Measurements from ENCODE around the gene TGM2.

TGM2 gene

DNA sequence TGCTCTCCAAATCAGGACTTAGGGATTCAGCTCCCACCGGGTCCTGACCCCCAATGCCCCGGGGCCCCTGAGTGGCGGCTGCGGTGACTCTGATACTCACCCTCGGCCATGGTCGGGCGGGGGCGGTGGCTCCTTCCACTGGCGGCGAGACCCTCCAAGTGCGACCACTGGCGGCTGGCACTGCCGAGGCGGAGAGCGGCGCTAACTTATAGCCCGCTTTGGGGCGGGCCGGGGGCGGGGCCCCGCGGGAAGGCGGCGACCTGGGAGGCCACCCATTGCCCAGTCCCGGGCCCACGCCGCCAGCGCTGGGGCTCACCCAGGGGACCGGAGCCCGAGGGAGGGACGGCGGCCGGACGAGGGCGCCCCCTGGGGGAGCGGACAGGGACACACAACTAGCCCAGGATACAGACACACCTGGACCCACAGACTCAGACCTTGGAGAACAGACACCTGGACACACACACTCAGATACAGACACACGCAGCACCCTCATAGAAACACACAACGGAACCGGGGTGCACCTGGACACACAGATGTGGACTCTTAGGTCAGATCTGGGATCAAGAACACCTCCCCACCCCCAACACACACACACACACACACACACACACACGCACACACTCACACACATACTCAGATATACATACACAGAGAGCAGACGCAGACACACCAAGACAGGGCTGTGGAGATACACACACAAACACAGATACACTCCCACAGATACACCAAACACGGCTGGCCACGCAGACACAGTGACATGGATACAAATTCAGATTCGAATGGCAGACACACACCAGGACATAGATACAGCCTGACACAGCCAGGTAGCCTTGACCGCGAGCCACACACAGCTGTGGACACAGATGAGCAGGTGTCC, at the start of gene TGM2:
TGM2 (minus strand) TSS at position 182 of the 877 bp plus-strand sequence; CDS start at position 110, 72 bp downstream.
- DNase-seq (ENCODE audit: low read depth in 2 of 2), result no peak

DNA sequence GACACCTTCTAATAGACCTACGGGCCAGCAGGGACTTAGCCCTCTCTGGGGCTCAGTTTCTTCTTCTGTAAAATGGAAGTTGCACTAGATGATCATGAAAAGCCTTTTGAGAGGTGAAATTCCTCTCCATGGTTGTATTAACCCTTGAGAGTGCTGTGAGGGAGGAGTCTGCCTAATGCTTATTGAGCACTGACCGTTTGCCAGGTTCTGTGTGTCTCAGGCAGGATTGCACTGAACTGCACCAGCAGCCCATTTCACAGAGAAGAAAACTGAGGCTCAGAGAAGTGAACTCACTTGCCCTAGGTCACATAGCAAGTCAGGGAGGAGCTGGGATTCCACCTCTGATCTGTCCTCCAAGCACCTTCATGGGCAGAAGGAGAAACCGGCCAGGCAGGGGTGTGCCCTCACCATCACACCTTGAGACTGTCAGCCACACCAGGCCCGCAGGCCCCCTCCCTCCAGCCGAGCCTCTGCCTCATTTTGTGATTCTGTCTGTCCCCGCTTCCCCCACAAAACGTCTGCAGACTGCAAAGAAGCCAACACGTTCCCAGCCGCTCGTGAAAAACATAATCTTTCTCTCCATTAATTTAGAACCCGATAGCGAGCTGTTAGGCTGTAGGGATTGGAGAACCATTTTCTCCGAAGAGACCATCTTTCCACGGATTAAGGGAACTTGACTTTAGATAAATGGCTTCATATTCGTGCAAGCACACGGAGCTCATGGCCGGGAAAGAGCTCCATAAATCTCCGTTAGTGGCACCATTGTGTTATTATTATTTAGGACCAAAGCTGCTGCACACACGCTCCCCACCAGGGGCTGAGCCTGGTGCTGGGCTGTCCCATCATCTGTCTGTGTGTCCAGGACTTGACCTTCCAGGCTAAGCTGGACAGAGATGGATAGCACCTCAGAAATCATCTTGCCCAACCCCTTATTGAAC, 49.5 kb upstream of the TGM2 start:
- DNase-seq (ENCODE audit: low read depth in 2 of 2), result no peak

DNA sequence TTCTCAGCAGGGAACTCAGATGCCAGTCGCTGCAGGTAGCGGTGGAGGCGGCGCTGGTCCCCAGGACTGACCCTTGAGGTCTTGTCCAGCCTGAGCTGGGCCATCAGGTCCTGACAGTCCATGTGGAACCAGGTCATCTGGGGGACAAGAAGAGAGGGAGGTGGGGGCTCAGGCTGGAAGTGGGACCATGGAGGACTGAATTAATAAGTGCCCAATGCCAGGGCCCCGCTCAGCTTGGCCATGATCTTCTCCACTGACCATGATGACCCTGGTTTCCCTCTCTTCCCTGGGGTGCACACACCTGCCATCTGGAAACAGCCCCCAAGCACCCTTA, 48.5 kb upstream of the TGM2 start:
- DNase-seq (ENCODE audit: low read depth in 2 of 2), result no peak

DNA sequence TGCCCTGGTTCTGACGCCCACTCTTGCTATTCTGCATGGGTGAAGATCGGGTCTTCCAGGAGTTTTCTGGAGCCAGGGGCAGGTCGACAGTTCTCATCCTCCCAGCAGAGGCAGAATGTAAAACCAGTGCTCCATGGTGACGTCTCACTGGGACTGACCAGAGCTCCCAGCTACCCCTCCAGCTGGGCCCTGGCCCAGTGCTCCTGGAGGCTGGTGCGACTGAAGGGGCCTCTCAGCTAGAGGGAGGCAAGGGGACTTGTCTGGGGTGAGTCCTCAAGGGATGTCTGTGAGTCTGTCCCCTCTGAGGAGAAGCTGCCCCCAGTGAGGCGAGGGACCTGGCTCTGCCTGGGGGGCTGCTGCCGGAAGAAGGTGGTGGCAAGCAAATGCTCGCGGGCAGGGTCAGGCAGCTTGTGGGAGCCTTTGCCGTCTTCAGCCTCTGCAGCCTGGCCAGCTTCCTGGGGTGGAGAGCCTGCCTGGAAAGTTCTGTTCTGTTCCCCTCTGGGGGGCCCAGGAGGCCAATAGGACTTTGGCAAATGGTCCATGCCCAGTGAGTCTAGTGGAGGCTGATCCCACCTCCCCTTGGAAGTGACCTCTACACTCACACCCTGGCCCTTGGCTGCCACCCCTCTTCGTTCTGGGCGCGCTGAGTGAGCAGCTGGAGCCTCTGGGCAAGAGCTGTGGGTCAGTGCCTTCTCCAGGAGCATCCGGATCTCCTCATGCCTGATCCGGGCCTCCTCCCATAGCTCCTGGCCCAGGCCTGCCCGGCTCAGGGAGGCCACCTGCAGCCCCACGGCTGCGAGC, 47.9 kb upstream of the TGM2 start:
- DNase-seq (ENCODE audit: low read depth in 2 of 2), result no peak

DNA sequence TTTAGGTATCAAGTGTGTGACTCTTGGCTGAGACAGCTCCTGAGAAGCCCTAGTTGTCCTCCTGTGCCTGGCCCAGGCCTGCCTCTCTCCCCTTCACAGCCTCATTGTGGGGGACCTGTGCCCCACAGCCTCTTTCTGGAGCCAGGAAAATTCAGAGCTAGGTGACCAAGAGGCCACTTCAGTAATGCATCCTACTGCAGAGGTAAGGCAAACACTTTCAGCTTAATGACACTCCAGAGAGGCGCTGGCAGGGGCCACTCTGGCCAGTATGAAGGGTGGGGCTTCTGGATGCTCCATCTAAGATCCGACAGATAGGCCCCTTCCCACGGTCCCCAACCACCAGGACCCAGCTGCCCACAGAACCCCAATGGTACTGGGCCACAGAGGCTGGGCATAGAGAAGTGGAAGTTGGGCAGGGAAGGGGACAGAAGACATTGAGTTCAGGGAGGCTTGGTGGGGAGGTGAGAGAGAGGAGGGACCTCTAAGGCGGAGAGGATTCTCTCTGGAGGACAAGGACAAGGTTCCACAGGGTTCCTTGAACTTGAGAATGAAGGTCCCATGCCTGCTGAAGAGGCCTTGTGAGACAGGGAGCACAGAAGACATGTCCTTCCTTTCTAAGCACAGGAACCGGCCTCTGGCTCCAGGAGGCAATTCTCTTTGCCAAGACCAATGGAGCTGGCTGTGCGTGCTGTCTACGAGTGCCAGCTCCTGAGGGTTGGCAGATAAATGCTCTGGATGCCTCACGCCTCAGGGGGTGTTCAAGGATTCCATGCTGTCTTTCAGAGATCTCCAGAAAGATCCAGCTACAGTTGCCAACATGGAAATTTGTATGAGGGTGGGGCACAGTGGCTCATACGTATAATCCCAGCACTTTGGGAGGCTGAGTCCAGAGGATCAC, 46.4 kb upstream of the TGM2 start:
- DNase-seq (ENCODE audit: low read depth in 2 of 2), result no peak

DNA sequence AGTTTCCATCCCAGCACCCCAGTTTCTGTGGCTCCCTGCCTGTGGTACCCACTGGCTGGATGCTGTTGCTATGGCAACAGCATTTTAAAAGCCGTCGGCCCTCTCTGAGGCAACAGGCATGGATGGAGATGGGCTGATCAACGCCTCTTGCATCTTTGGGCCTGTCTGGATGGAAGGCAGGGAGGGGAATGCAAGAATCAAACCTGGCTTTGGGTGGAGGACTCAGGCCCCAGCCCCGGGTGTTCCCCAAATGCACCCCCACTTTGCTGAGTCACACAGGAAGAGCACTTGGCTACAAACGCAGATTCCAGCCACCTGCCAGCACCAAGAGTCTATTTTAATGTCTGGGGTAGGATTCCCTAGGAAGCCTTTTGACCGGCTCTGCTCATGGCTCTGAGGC, 45.7 kb upstream of the TGM2 start:
- no peak for DNase-seq (ENCODE audit: low read depth in 2 of 2)

DNA sequence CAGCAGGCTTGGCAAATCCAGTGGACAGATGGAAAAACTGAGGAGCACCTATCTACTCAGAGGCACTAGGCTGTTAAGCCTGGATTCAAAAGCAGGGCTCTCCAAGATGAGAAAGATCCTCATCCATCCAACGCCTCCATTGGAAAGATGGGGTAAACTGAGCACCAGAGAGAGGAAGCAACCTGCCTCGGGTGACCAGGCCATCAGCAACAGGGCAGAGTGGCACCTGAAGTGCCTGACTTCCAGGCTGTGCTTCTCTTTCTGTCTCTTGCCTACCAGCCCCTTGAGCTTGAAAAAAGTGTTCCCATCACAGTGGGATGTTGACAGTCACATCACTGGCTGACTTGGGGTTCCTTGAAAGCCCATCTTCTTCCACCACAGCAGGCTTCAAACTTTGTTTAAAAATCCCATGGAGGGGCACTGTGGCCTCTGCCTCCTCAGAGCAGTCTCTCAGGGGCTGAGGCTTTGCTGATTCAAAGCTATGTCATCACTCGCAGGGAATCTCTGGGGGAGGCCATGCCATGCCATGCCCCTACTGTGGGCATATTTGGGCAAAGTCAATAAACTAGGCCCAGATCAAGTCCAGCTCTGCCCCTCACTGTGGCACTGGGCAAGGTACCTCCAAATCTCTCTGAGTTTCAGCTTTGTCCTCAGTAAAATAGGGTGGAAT, 44.8 kb upstream of the TGM2 start:
- no peak for DNase-seq (ENCODE audit: low read depth in 2 of 2)

DNA sequence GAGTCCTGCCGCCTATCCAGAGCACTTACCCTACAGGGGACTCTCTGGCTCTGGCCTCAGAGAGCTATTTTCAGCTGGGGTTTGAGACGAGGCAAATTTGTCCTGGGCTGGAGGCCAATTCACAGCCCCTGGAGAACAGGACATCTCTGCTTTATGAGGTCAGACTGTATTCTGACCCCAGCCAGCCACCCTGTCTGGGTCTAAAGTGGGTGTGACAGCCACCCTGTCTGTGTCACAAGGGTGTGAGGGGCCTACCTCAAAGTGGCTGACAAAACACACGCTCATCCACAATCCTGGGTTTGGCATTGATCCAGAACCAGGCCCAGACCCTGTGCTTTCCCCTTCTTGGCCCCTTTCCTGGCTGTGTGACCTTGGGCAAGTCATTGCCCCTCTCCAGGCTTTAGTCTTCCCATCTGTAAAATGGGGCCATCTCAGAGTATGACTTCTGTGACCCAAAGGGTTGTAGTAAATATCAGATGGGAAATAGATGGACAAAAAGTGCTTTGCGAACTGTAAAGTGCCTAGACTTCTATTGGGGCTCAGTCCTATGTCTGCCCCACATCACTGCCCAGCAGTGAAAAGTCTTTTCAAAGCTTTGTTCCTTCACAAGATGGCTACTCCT, 44.1 kb upstream of the TGM2 start:
- DNase-seq (ENCODE audit: low read depth in 2 of 2), result no peak

DNA sequence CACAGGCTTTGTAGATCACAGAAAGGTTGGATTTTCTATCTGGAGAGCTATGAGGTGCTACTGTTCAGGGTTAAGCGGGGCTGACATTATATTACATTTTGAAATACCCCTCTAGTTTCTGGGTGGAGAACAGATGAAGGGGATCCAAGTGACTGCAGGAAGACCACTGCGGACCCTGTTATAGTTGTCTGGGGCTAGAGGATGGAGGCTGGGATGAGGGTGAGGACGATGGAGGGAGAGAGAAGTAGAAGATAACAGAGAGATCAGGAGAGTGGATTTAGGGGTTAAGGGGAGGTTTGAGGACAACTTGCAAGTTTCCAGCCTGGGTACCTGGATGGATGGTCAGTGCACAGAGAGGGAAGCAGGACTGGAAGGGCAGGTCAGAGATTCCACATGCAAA, 43.5 kb upstream of the TGM2 start:
- no peak for DNase-seq (ENCODE audit: low read depth in 2 of 2)

DNA sequence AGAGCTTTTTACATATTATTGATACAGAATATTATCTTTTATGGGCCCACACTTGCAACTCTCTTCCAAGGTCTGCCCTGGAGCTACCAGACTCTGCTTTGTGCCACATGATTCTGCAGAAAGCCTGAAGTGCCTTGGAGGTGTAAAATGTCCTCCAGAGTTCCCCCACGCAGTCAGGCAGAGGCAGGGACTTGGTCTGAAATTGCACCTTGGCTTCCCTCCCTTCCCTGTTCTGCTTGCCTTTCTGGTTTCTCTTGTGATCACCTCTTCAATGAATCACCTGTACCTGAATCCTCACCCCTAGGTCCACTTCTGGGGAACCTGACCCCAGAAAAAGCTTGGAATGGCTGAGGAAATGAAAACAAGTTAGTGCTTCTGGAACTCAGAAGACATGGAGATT, 43.0 kb upstream of the TGM2 start:
- no peak for DNase-seq (ENCODE audit: low read depth in 2 of 2)

DNA sequence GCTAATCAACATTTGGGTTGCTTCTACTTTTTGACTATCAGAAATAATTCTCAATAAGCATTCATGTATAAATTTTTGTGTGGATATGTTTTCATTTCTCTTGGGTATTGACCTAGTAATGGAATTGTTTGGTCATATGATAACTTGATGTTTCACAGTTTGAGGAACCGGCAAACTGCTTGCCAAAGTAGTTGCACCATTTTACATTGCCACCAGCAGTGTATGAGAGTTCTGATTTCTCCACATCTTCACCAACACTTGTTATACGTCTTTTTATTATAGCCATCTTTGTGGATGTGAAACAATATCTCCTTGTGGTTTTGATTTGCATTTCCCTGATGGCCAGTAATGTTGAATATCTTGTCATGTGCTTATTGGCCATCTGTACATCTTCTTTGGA, 42.6 kb upstream of the TGM2 start:
- DNase-seq (ENCODE audit: low read depth in 2 of 2), result no peak

DNA sequence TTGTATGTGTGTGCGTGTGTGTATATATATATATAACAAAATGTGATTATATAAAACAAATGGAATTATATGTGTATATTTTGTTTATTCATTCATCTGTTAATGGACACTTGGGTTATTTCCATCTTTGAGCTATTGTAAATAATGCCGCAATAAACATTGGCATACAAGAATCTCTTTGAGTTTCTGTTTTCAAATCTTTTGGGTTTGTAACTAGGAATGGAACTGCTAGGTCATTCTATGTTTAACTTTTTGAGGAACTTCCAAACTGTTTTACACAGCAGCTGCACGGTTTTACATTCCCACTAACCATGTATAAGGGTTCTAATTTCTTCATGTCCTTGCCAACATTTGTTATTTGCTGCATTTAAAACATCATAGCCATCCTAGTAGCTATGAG, 39.9 kb upstream of the TGM2 start:
- no peak for DNase-seq (ENCODE audit: low read depth in 2 of 2)

DNA sequence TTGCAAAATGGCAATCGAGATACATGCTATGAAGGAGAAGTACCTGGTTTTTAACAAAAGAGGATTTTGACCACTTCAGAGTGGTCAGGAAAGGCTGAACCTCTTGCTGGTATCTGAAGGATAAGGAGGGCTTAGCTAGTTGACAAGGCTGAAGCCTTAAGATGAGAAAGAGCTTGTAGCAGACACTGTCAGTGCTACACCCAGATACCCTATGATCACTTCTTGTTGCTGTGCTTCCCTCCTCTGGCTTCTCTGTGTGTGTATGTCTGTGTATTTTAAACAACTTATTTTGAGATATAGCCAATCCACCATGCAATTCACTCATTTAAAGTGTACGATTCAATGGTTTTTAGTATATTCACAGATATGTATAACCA, 38.9 kb upstream of the TGM2 start:
- no peak for DNase-seq (ENCODE audit: low read depth in 2 of 2)

DNA sequence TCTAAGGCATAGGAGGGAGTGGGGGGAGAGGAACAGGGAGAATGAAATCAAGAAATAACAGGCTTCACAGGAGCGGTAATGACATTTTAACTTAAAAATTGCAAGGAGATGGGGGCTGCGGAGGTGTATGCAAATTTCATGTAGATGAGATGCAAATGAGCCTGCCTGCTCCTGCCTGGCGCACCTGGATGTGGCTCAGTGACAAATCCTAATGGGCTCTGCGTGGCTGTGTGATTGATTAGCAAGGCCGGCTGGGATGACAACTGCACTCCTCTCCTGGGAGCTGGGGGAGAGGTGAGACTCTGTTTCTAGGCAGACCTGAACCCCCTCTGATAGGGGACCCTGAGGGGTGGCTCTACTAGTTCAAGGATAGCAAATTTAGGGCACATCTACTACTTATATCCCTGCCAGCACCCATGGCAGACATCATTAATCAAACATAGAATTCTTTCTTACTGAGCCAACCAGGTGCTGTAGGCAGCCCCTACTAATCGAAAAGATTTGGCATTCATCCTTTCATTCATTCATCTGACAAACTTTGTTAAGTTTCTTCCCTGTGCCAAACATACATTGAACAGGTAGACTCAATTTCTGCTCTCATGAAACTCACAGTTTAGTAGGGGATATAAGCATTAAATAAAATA, 38.4 kb upstream of the TGM2 start:
- no peak for DNase-seq (ENCODE audit: low read depth in 2 of 2)

DNA sequence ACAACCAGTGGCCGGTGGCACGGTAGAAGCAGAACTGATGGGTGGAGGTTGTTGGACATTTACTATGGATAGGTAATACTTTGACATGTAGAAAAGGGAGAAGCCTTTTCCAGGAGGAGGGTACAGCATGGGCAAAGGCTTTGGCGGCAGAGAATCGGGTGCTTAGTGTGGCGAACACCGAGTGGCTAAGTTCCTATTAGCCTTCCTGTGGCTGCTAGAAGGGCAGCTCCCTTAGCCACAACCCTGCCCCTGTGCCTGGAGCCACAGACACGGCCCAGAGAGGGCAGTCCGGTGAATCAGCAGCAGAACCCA, 37.9 kb upstream of the TGM2 start:
- no peak for DNase-seq (ENCODE audit: low read depth in 2 of 2)

DNA sequence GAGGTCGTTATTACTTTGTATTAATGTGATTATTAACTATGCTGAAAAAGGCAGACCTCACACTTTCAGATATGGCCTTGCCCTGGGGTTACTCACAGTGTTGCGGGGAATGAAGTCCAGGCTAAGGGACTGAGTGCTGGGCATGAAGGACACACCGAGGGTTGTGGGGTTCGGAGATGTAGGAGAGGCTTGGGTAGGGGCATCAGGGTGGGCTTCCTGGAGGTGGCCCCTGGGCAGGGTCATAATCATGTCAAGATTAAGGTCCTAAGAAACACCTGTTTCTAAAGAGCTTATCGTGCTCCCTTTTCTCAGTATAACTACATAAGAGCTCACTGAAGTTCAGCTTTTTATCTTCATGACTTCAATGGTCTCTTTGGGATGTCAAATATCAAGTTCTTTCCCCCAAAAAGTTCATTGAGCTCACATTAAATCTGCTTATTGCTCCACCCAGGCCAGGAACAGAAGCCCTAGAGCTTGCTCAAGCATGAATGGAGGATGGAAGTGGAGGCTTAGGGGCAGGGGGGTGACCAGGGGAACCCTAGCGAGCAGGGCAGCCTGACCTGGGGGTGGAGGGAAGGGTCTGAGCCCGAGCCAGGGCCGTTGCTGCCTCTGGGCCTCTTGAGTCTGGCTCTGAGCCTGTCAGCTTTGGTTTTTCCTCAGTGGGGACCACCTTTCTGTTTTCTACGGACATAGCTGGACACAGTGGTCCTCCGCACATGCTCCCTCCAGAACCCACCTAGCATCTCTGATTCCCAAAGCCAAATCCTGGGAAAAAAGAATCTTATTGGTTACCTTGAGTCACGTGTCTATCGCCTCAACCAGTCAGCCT, 37.3 kb upstream of the TGM2 start:
- no peak for DNase-seq (ENCODE audit: low read depth in 2 of 2)

DNA sequence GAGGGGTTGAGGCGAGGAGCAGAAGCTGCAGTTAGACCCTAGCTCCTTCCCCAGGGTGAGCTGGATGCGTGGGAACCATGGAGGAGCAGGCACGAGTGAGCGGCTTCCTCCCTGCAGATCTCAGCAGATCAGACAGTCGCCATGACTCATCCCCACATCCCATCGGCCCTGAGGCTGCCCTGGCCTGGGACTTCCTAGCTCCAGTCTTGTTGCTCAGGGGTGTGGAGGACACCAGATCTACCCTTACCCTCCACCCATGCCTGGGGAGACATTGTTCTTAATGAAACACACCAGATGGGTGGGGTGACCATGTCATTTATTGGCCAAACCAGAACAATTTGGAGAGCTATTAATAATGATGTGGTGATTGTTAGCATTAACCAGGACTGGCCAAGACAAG, 36.3 kb upstream of the TGM2 start:
- no peak for DNase-seq (ENCODE audit: low read depth in 2 of 2)

DNA sequence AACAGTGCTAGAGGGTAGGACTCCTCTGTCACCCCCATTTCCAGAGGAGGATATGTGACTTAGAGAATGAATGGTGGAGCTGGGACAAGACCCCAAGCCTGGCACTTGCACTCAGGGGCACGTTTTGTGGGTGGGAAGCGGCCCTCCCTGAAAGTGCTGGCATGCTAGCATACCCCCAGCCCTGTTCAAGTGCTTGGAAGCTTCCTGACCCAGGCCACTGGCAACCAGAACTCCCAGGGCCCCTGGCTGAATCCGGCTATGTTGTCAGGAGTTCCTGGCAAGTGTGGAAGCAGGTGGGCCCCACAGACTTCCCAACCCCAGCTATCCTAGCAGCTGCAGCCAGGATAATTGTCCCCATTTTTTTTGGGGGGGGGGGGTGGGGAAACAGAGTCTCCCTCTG, 35.6 kb upstream of the TGM2 start:
- no peak for DNase-seq (ENCODE audit: low read depth in 2 of 2)

Measured in stimulated activated CD8-positive, alpha-beta memory T cell treated with anti-CD3 and anti-CD28 coated beads, Interleukin-7, amount 100 ng/mL, for 1 hour (primary cell).